Measurements from ENCODE around the gene GNAZ.

The GNAZ gene

GRCh38 chr22:23137468-23137867 is 67.1 kb downstream of the GNAZ start:
- H3K4me2 ChIP-seq (ENCODE audit: low read length), result peak overlapping the region; percentile 46
- H3K9me2 ChIP-seq (replicated peaks; ENCODE audit: control insufficient read depth, low read length), result no peaks in the 10 kb centered on the region
- no peaks in the 10 kb centered on the region for H3K79me2 ChIP-seq (ENCODE audit: control insufficient read depth, low read length)
- no peak for TF ChIP-seq CTCF (IDR thresholded peaks at IDR 0.05; ENCODE audit: low read depth, low read length, poor library complexity, severe bottlenecking)
- no peak for TF ChIP-seq EZH2phosphoT487 (IDR thresholded peaks at IDR 0.05; ENCODE audit: borderline replicate concordance, low read length)
- peaks cover 59% of the 10 kb centered on the region for H3K4me1 ChIP-seq (ENCODE audit: control insufficient read depth, low read length)
- H4K20me1 ChIP-seq (ENCODE audit: control insufficient read depth, insufficient read depth, low read depth, low read length), result no peaks in the 10 kb centered on the region
- peak overlapping the region; percentile 31 for H3K4me3 ChIP-seq (ENCODE audit: low read length)
- no peaks in the 10 kb centered on the region for H3K9me3 ChIP-seq (ENCODE audit: control insufficient read depth, insufficient read depth, low read length)
- H3K27ac ChIP-seq (ENCODE audit: low read depth, low read length), result peak overlapping the region; percentile 43
- H3F3A ChIP-seq (ENCODE audit: control insufficient read depth, insufficient read depth), result peaks cover 3% of the 10 kb centered on the region; the same call in 1 of the 2 replicates
- no peaks in the 10 kb centered on the region for H3K36me3 ChIP-seq (ENCODE audit: control insufficient read depth, low read length)
- H3K27me3 ChIP-seq (ENCODE audit: control insufficient read depth, low read length), result no peaks in the 10 kb centered on the region

- H3K4me1 ChIP-seq (ENCODE audit: control insufficient read depth, low read length), result peaks cover 64% of the 10 kb centered on the region
- no peaks in the 10 kb centered on the region for H3K9me2 ChIP-seq (replicated peaks; ENCODE audit: control insufficient read depth, low read length)
- H3K79me2 ChIP-seq (ENCODE audit: control insufficient read depth, low read length), result no peaks in the 10 kb centered on the region
- H4K20me1 ChIP-seq (ENCODE audit: control insufficient read depth, insufficient read depth, low read depth, low read length), result no peaks in the 10 kb centered on the region
- no peaks in the 10 kb centered on the region for H3K9me3 ChIP-seq (ENCODE audit: control insufficient read depth, insufficient read depth, low read length)
- H3F3A ChIP-seq (ENCODE audit: control insufficient read depth, insufficient read depth), result peaks cover 3% of the 10 kb centered on the region; the same call in 1 of the 2 replicates
- H3K4me3 ChIP-seq (ENCODE audit: low read length), result peak overlapping the region; percentile 31
- H3K4me2 ChIP-seq (ENCODE audit: low read length), result peak overlapping the region; percentile 46
- H3K27me3 ChIP-seq (ENCODE audit: control insufficient read depth, low read length), result no peaks in the 10 kb centered on the region
- no peaks in the 10 kb centered on the region for H3K36me3 ChIP-seq (ENCODE audit: control insufficient read depth, low read length)
- H3K27ac ChIP-seq (ENCODE audit: low read depth, low read length), result peak overlapping the region; percentile 43
- TF ChIP-seq CTCF (IDR thresholded peaks at IDR 0.05; ENCODE audit: low read depth, low read length, poor library complexity, severe bottlenecking) (no peak), EZH2phosphoT487 (IDR thresholded peaks at IDR 0.05; ENCODE audit: borderline replicate concordance, low read length) (no peak)
These were observed 67.7 kb downstream of the GNAZ start for GRCh38 chr22:23137905-23138561.

GRCh38 chr22:23138584-23139435 is 68.5 kb downstream of the GNAZ start:
- Histone ChIP-seq H3K36me3 (ENCODE audit: control insufficient read depth, low read length) (no peaks in the 10 kb centered on the region), H3F3A (ENCODE audit: control insufficient read depth, insufficient read depth) (peaks cover 3% of the 10 kb centered on the region; the same call in 1 of the 2 replicates), H3K4me1 (ENCODE audit: control insufficient read depth, low read length) (peaks cover 64% of the 10 kb centered on the region), H3K4me2 (ENCODE audit: low read length) (peak overlapping the region; percentile 46), H3K27me3 (ENCODE audit: control insufficient read depth, low read length) (no peaks in the 10 kb centered on the region), H3K79me2 (ENCODE audit: control insufficient read depth, low read length) (no peaks in the 10 kb centered on the region), H3K27ac (ENCODE audit: low read depth, low read length) (peak overlapping the region; percentile 43; the same call in 1 of the 2 replicates), H3K4me3 (ENCODE audit: low read length) (peak overlapping the region; percentile 31; the same call in 1 of the 2 replicates), H4K20me1 (ENCODE audit: control insufficient read depth, insufficient read depth, low read depth, low read length) (no peaks in the 10 kb centered on the region), H3K9me3 (ENCODE audit: control insufficient read depth, insufficient read depth, low read length) (no peaks in the 10 kb centered on the region), H3K9me2 (replicated peaks; ENCODE audit: control insufficient read depth, low read length) (no peaks in the 10 kb centered on the region)
- no peak for TF ChIP-seq EZH2phosphoT487 (IDR thresholded peaks at IDR 0.05; ENCODE audit: borderline replicate concordance, low read length)
- no peak for TF ChIP-seq CTCF (IDR thresholded peaks at IDR 0.05; ENCODE audit: low read depth, low read length, poor library complexity, severe bottlenecking)
